ENCODE results near the gene EXOC2.

Gene EXOC2

GRCh38 chr6:540490-540889, 152.4 kb downstream of the EXOC2 start:
- FAIRE-seq (no peak), DNase-seq (ENCODE audit: low spot score) (no peak)

GRCh38 chr6:537114-537513, 155.8 kb downstream of the EXOC2 start:
- FAIRE-seq, result no peak
- no peak for DNase-seq (ENCODE audit: low spot score)

- DNase-seq (ENCODE audit: low spot score) (no peak), FAIRE-seq (no peak)
Measured at GRCh38 chr6:530425-530824, 162.5 kb downstream of the EXOC2 start.

- DNase-seq (ENCODE audit: low spot score), result no peak
- FAIRE-seq, result no peak
Measured at GRCh38 chr6:528989-529388, 163.9 kb downstream of the EXOC2 start.

- FAIRE-seq, result no peak
Measured at GRCh38 chr6:527989-528673, 164.8 kb downstream of the EXOC2 start.

GRCh38 chr6:524803-525202, 168.1 kb downstream of the EXOC2 start:
- FAIRE-seq (no peak), DNase-seq (ENCODE audit: low spot score) (no peak)

More at GRCh38 chr6:527989-528673, 164.8 kb downstream of the EXOC2 start:
- DNase-seq (ENCODE audit: low spot score), result no peak

GRCh38 chr6:520820-521219, 172.1 kb downstream of the EXOC2 start:
- FAIRE-seq (no peak), DNase-seq (ENCODE audit: low spot score) (no peak)

- no peak for FAIRE-seq
- no peak for DNase-seq (ENCODE audit: low spot score)
Measured at GRCh38 chr6:518218-518617, 174.7 kb downstream of the EXOC2 start.

- DNase-seq (ENCODE audit: low spot score) (no peak), FAIRE-seq (no peak)
Measured at GRCh38 chr6:516213-516612, 176.7 kb downstream of the EXOC2 start.

GRCh38 chr6:515267-515666, 177.7 kb downstream of the EXOC2 start:
- DNase-seq (ENCODE audit: low spot score) (no peak), FAIRE-seq (no peak)

- FAIRE-seq, result no peak
- no peak for DNase-seq (ENCODE audit: low spot score)
Measured at GRCh38 chr6:514396-514978, 178.5 kb downstream of the EXOC2 start.

GRCh38 chr6:513961-514360, 179.0 kb downstream of the EXOC2 start:
- DNase-seq (ENCODE audit: low spot score), result no peak
- FAIRE-seq, result no peak

GRCh38 chr6:513058-513457, 179.9 kb downstream of the EXOC2 start:
- DNase-seq (ENCODE audit: low spot score) (no peak), FAIRE-seq (no peak)

- FAIRE-seq (no peak), DNase-seq (ENCODE audit: low spot score) (no peak)
Measured at GRCh38 chr6:511488-512137, 181.3 kb downstream of the EXOC2 start.

GRCh38 chr6:509676-510075, 183.3 kb downstream of the EXOC2 start:
- FAIRE-seq, result no peak

GRCh38 chr6:508614-509013, 184.3 kb downstream of the EXOC2 start:
- no peak for DNase-seq (ENCODE audit: low spot score)
- no peak for FAIRE-seq

More at GRCh38 chr6:509676-510075, 183.3 kb downstream of the EXOC2 start:
- DNase-seq (ENCODE audit: low spot score), result no peak

GRCh38 chr6:508006-508405, 184.9 kb downstream of the EXOC2 start:
- DNase-seq (ENCODE audit: low spot score) (no peak), FAIRE-seq (no peak)

GRCh38 chr6:506920-507622, 185.9 kb downstream of the EXOC2 start:
- DNase-seq (ENCODE audit: low spot score) (no peak), FAIRE-seq (no peak)

GRCh38 chr6:506508-506907, 186.4 kb downstream of the EXOC2 start:
- no peak for DNase-seq (ENCODE audit: low spot score)
- no peak for FAIRE-seq

- no peak for FAIRE-seq
- DNase-seq (ENCODE audit: low spot score), result no peak
Measured at GRCh38 chr6:505374-505773, 187.6 kb downstream of the EXOC2 start.

GRCh38 chr6:504446-504980, 188.4 kb downstream of the EXOC2 start:
- FAIRE-seq, result no peak

More at GRCh38 chr6:504446-504980, 188.4 kb downstream of the EXOC2 start:
- no peak for DNase-seq (ENCODE audit: low spot score)

Data from RCC 7860 (cell line).